ENCODE data around the gene ERN1. TPM values are rescaled to one million over a fixed set of nuclear protein-coding genes. Genes with fewer than 3 reads are reported as not detected.

The ERN1 gene
- total and polyA plus RNA-seq, 2 of the 13 experiments (the other 11 are each of a cell fraction or from before 2014, with no cell fraction given): 6.0 to 12.7 TPM

DNA sequence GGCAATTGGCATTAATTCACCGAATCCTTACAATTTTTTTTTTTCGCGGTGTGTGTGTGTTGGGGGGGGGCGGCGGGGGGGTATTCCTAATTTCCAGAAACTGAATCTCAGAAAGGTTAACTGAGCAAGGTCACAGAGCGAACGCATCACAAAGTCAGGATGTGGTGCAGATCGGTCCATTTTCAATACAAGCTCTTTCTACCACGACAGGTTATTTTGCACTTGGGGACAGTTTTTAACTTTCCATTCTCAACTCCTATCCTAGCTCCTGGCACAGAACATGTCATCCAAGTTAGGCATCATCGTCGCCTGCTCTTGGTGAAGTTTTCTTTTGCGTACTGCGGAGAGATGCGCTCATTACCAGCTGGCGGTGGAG, 15.4 kb upstream of the ERN1 start (continued):
- TF ChIP-seq, protein P1, sequence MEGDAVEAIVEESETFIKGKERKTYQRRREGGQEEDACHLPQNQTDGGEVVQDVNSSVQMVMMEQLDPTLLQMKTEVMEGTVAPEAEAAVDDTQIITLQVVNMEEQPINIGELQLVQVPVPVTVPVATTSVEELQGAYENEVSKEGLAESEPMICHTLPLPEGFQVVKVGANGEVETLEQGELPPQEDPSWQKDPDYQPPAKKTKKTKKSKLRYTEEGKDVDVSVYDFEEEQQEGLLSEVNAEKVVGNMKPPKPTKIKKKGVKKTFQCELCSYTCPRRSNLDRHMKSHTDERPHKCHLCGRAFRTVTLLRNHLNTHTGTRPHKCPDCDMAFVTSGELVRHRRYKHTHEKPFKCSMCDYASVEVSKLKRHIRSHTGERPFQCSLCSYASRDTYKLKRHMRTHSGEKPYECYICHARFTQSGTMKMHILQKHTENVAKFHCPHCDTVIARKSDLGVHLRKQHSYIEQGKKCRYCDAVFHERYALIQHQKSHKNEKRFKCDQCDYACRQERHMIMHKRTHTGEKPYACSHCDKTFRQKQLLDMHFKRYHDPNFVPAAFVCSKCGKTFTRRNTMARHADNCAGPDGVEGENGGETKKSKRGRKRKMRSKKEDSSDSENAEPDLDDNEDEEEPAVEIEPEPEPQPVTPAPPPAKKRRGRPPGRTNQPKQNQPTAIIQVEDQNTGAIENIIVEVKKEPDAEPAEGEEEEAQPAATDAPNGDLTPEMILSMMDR (CRISPR knock-in tag; IDR thresholded peaks at IDR 0.05): peak; percentile 50; the same call in 1 of the 2 replicates
- TF ChIP-seq RAD51 (IDR thresholded peaks at IDR 0.05; ENCODE audit: borderline replicate concordance): no peak
- TF ChIP-seq ZMYM3 (CRISPR knock-in tag; IDR thresholded peaks at IDR 0.05): no peak
- TF ChIP-seq ASH2L (IDR thresholded peaks at IDR 0.05; ENCODE audit: insufficient read length, low read depth, low read length): no peak
- TF ChIP-seq PHF21A (CRISPR knock-in tag; IDR thresholded peaks at IDR 0.05): 0 out of 2 replicates have a peak, but pooled peaks have one; percentile 61
- no peak for TF ChIP-seq HHEX (CRISPR knock-in tag; IDR thresholded peaks at IDR 0.05)
- TF ChIP-seq ZZZ3 (CRISPR knock-in tag; IDR thresholded peaks at IDR 0.05; ENCODE audit: borderline replicate concordance): no peak
- TF ChIP-seq, protein P2, sequence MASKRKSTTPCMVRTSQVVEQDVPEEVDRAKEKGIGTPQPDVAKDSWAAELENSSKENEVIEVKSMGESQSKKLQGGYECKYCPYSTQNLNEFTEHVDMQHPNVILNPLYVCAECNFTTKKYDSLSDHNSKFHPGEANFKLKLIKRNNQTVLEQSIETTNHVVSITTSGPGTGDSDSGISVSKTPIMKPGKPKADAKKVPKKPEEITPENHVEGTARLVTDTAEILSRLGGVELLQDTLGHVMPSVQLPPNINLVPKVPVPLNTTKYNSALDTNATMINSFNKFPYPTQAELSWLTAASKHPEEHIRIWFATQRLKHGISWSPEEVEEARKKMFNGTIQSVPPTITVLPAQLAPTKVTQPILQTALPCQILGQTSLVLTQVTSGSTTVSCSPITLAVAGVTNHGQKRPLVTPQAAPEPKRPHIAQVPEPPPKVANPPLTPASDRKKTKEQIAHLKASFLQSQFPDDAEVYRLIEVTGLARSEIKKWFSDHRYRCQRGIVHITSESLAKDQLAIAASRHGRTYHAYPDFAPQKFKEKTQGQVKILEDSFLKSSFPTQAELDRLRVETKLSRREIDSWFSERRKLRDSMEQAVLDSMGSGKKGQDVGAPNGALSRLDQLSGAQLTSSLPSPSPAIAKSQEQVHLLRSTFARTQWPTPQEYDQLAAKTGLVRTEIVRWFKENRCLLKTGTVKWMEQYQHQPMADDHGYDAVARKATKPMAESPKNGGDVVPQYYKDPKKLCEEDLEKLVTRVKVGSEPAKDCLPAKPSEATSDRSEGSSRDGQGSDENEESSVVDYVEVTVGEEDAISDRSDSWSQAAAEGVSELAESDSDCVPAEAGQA (IDR thresholded peaks at IDR 0.05; ENCODE audit: low read depth): peak; percentile 94
- TF ChIP-seq, protein P2 (CRISPR knock-in tag; IDR thresholded peaks at IDR 0.05; ENCODE audit: borderline replicate concordance): no peak
- TF ChIP-seq ZMYM4 (CRISPR knock-in tag; IDR thresholded peaks at IDR 0.05): no peak
- TF ChIP-seq ATM (IDR thresholded peaks at IDR 0.05; ENCODE audit: borderline replicate concordance): no peak
- TF ChIP-seq, protein P3, sequence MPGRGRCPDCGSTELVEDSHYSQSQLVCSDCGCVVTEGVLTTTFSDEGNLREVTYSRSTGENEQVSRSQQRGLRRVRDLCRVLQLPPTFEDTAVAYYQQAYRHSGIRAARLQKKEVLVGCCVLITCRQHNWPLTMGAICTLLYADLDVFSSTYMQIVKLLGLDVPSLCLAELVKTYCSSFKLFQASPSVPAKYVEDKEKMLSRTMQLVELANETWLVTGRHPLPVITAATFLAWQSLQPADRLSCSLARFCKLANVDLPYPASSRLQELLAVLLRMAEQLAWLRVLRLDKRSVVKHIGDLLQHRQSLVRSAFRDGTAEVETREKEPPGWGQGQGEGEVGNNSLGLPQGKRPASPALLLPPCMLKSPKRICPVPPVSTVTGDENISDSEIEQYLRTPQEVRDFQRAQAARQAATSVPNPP (CRISPR knock-in tag; IDR thresholded peaks at IDR 0.05): 0 out of 2 replicates have a peak, but pooled peaks have one; percentile 2
- TF ChIP-seq ZNF468 (CRISPR knock-in tag; IDR thresholded peaks at IDR 0.05): no peak
- no peak for TF ChIP-seq XBP1 (CRISPR knock-in tag; IDR thresholded peaks at IDR 0.05)
- 0 out of 2 replicates have a peak, but pooled peaks have one; percentile 7 for TF ChIP-seq ZNF589 (CRISPR knock-in tag; conservative IDR thresholded peaks at IDR 0.05)
- TF ChIP-seq SP2 (CRISPR knock-in tag; IDR thresholded peaks at IDR 0.05): no peak
- TF ChIP-seq TBX3 (IDR thresholded peaks at IDR 0.05; ENCODE audit: borderline replicate concordance): peak; percentile 12; the same call in 1 of the 2 replicates
- peak; percentile 5 to 25; a peak in 2 of 4 replicates for TF ChIP-seq NR2F1 (CRISPR knock-in tag; IDR thresholded peaks at IDR 0.05)
- no peak for TF ChIP-seq ZNF839 (CRISPR knock-in tag; IDR thresholded peaks at IDR 0.05; ENCODE audit: borderline replicate concordance)
- TF ChIP-seq ELF1 (CRISPR knock-in tag; IDR thresholded peaks at IDR 0.05): no peak
- no peak for TF ChIP-seq RBFOX2 (IDR thresholded peaks at IDR 0.05; ENCODE audit: low read depth, low read length)
- no peak for TF ChIP-seq ZNF557 (CRISPR knock-in tag; IDR thresholded peaks at IDR 0.05)
- TF ChIP-seq SMARCC2 (IDR thresholded peaks at IDR 0.05): no peak
- TF ChIP-seq ZNF605 (CRISPR knock-in tag; IDR thresholded peaks at IDR 0.05): no peak
- TF ChIP-seq ZNF546 (CRISPR knock-in tag; conservative IDR thresholded peaks at IDR 0.05): 0 out of 2 replicates have a peak, but pooled peaks have one; percentile 1

Data from HepG2 (cell line).